Trophoblast cell (in vitro differentiated cells and primary cell): ENCODE data around the gene MME.

Experiments used
- DNase-seq, 2 donors: peaks; one replicate each; pipeline ENCODE4 v3.0.0-alpha.2; 2016
- H2AFZ ChIP-seq: 2 replicates; pipeline ENCODE4 v1.6.1; 2013; ENCODE audit warnings: low read length, moderate library complexity, mild to moderate bottlenecking; ENCODE audit not compliant: insufficient read depth, poor library complexity
- H2AK5ac ChIP-seq: 2 replicates; pipeline ENCODE4 v1.6.1; 2013; ENCODE audit warnings: mild to moderate bottlenecking, low read length
- H2BK120ac ChIP-seq: 2 replicates; pipeline ENCODE4 v1.6.1; 2013; ENCODE audit warnings: low read length, mild to moderate bottlenecking, moderate library complexity; ENCODE audit not compliant: insufficient read depth, poor library complexity
- H2BK12ac ChIP-seq: 2 replicates; pipeline ENCODE4 v1.6.1; 2013; ENCODE audit warnings: mild to moderate bottlenecking, low read length, moderate library complexity
- H2BK5ac ChIP-seq: 2 replicates; pipeline ENCODE4 v1.6.1; 2013; ENCODE audit warnings: low read length, low read depth, moderate library complexity, mild to moderate bottlenecking; ENCODE audit not compliant: poor library complexity
- H3K14ac ChIP-seq: 2 replicates; pipeline ENCODE4 v1.6.1; 2013; ENCODE audit warnings: mild to moderate bottlenecking, low read length
- H3K18ac ChIP-seq: 2 replicates; pipeline ENCODE4 v1.6.1; 2013; ENCODE audit warnings: mild to moderate bottlenecking, low read length
- H3K23ac ChIP-seq: 2 replicates; pipeline ENCODE4 v1.6.1; 2013; ENCODE audit warnings: low read length
- H3K27ac ChIP-seq: 2 replicates; pipeline ENCODE4 v1.5.1; 2013; ENCODE audit warnings: low read depth, mild to moderate bottlenecking, inconsistent platforms, low read length, moderate library complexity
- H3K27me3 ChIP-seq: 2 replicates; pipeline ENCODE4 v1.6.1; 2013; ENCODE audit warnings: inconsistent platforms, mild to moderate bottlenecking, low read length, moderate library complexity; ENCODE audit not compliant: insufficient read depth
- H3K36me3 ChIP-seq, 2 experiments: 1 replicate in 1 of 2; 2 replicates in 1 of 2; pipeline ENCODE4 v1.6.1; 2013; ENCODE audit warnings: low read length in 2 of 2, mild to moderate bottlenecking in 2 of 2, moderate library complexity in 1 of 2; ENCODE audit not compliant: insufficient read depth in 2 of 2, control insufficient read depth in 1 of 2
- H3K4ac ChIP-seq: 2 replicates; pipeline ENCODE4 v1.6.1; 2013; ENCODE audit warnings: low read depth, mild to moderate bottlenecking, low read length, moderate library complexity
- H3K4me1 ChIP-seq, 2 experiments: 1 replicate in 1 of 2; 2 replicates in 1 of 2; pipeline ENCODE4 v1.6.1; 2013; ENCODE audit warnings: low read length in 2 of 2, mild to moderate bottlenecking in 2 of 2, moderate library complexity in 1 of 2; ENCODE audit not compliant: insufficient read depth in 2 of 2, control insufficient read depth in 1 of 2
- H3K4me2 ChIP-seq: 2 replicates; pipeline ENCODE4 v1.6.1; 2013; ENCODE audit warnings: inconsistent platforms, mild to moderate bottlenecking, low read length, moderate library complexity
- H3K4me3 ChIP-seq: 2 replicates; pipeline ENCODE4 v1.5.1; 2013; ENCODE audit warnings: mild to moderate bottlenecking, low read depth, low read length, inconsistent platforms
- H3K79me1 ChIP-seq: one replicate; pipeline ENCODE4 v1.6.1; 2013; ENCODE audit warnings: low read length
- H3K79me2 ChIP-seq: 2 replicates; pipeline ENCODE4 v1.6.1; 2013; ENCODE audit warnings: low read length, mild to moderate bottlenecking; ENCODE audit not compliant: control insufficient read depth, insufficient read depth, poor library complexity
- H3K9ac ChIP-seq: 2 replicates; pipeline ENCODE4 v1.6.1; 2013; ENCODE audit warnings: mild to moderate bottlenecking, low read length
- H3K9me3 ChIP-seq: 2 replicates; pipeline ENCODE4 v1.6.1; 2013; ENCODE audit warnings: low read depth, mild to moderate bottlenecking, control low read depth, inconsistent platforms, low read length; ENCODE audit not compliant: insufficient read depth
- H4K12ac ChIP-seq: 2 replicates; pipeline ENCODE4 v1.6.1; 2013; ENCODE audit warnings: low read depth, mild to moderate bottlenecking, low read length, moderate library complexity
- H4K8ac ChIP-seq: 2 replicates; pipeline ENCODE4 v1.6.1; 2013; ENCODE audit warnings: low read depth, mild to moderate bottlenecking, low read length, moderate library complexity
- H4K91ac ChIP-seq: one replicate; pipeline ENCODE4 v1.6.1; 2013; ENCODE audit warnings: low read depth, mild to moderate bottlenecking, low read length, moderate library complexity
- WGBS: extraction: QIAGEN DNeasy Blood & Tissue Kit; methylation state at CpG from one replicate; pipeline ENCODE4 v1.1.7; 2013; ENCODE audit warnings: missing lambda C conversion rate; ENCODE audit not compliant: insufficient read length, insufficient coverage; ENCODE audit errors: extremely low coverage; 5-methylcytosine and 5-hydroxymethylcytosine counted together

The MME gene

GRCh38 chr3:155047672-155048071 is 32.4 kb upstream of the MME start:
- no peak overlapping the region for H3K27ac ChIP-seq
- H3K27me3 ChIP-seq, result no peaks in the 10 kb centered on the region
- peaks cover 2% of the 10 kb centered on the region in 2 experiments for H3K36me3 ChIP-seq
- no peak overlapping the region for H3K14ac ChIP-seq
- H4K8ac ChIP-seq, result no peak overlapping the region
- H4K91ac ChIP-seq, result no peak overlapping the region
- no peaks in the 10 kb centered on the region for H3K79me2 ChIP-seq
- no peak overlapping the region for H2BK120ac ChIP-seq
- H3K4me3 ChIP-seq, result no peak overlapping the region
- H3K18ac ChIP-seq, result no peak overlapping the region
- WGBS, result no CpG with 5 or more reads among the region's 3 CpGs
- no peak overlapping the region for H2BK5ac ChIP-seq
- H3K4me1 ChIP-seq, result no peaks in the 10 kb centered on the region
- peaks cover 7% of the 10 kb centered on the region for H3K9me3 ChIP-seq
- no peak overlapping the region for H4K12ac ChIP-seq
- H2BK12ac ChIP-seq, result no peak overlapping the region
- no peaks in the 10 kb centered on the region for H3K79me1 ChIP-seq
- no peak overlapping the region for H2AK5ac ChIP-seq
- H3K9ac ChIP-seq, result no peak overlapping the region
- H3K23ac ChIP-seq, result no peak overlapping the region
- no peak overlapping the region for H3K4me2 ChIP-seq
- no peak for DNase-seq
- no peak overlapping the region for H3K4ac ChIP-seq
- no peak overlapping the region for H2AFZ ChIP-seq

GRCh38 chr3:155049959-155050358 is 30.2 kb upstream of the MME start:
- Histone ChIP-seq H3K27ac (no peak overlapping the region), H3K14ac (no peak overlapping the region), H4K8ac (no peak overlapping the region), H4K12ac (no peak overlapping the region), H3K9ac (no peak overlapping the region), H3K79me1 (no peaks in the 10 kb centered on the region), H2BK5ac (no peak overlapping the region), H2AFZ (no peak overlapping the region), H3K4me1 (no peaks in the 10 kb centered on the region), H2AK5ac (no peak overlapping the region), H3K79me2 (no peaks in the 10 kb centered on the region), H3K18ac (no peak overlapping the region), H3K36me3 (peaks cover 2% of the 10 kb centered on the region in 2 experiments), H3K9me3 (peaks cover 7% of the 10 kb centered on the region), H3K4me2 (no peak overlapping the region), H3K4ac (no peak overlapping the region), H2BK12ac (no peak overlapping the region), H3K23ac (no peak overlapping the region), H2BK120ac (no peak overlapping the region), H3K4me3 (no peak overlapping the region), H4K91ac (no peak overlapping the region), H3K27me3 (no peaks in the 10 kb centered on the region)
- no CpG with 5 or more reads among the region's 4 CpGs for WGBS
- DNase-seq, result no peak

- Histone ChIP-seq H3K4me2 (no peak overlapping the region), H4K8ac (no peak overlapping the region), H2BK12ac (no peak overlapping the region), H3K4ac (no peak overlapping the region), H3K18ac (no peak overlapping the region), H2BK120ac (no peak overlapping the region), H3K79me1 (no peaks in the 10 kb centered on the region), H3K36me3 (peaks cover 2% of the 10 kb centered on the region in 2 experiments), H3K27me3 (no peaks in the 10 kb centered on the region), H3K9ac (no peak overlapping the region), H3K9me3 (peaks cover 7% of the 10 kb centered on the region), H3K14ac (no peak overlapping the region), H3K4me1 (no peaks in the 10 kb centered on the region), H3K4me3 (no peak overlapping the region), H4K91ac (no peak overlapping the region), H2AFZ (no peak overlapping the region), H3K79me2 (no peaks in the 10 kb centered on the region), H3K27ac (no peak overlapping the region), H3K23ac (no peak overlapping the region), H2BK5ac (no peak overlapping the region), H4K12ac (no peak overlapping the region), H2AK5ac (no peak overlapping the region)
- no peak for DNase-seq
- no CpG with 5 or more reads among the region's 2 CpGs for WGBS
Measured at GRCh38 chr3:155052470-155052869, 27.6 kb upstream of the MME start.

GRCh38 chr3:155053756-155054155 is 26.4 kb upstream of the MME start:
- H4K91ac ChIP-seq, result no peak overlapping the region
- H3K79me2 ChIP-seq, result no peaks in the 10 kb centered on the region
- no peak overlapping the region for H3K18ac ChIP-seq
- no peak overlapping the region for H2BK120ac ChIP-seq
- H3K9me3 ChIP-seq, result peaks cover 7% of the 10 kb centered on the region
- H3K4me3 ChIP-seq, result no peak overlapping the region
- no peak overlapping the region for H3K4ac ChIP-seq
- H4K8ac ChIP-seq, result no peak overlapping the region
- H3K27ac ChIP-seq, result no peak overlapping the region
- no peak overlapping the region for H3K14ac ChIP-seq
- no peak overlapping the region for H4K12ac ChIP-seq
- no peak overlapping the region for H3K23ac ChIP-seq
- H3K9ac ChIP-seq, result no peak overlapping the region
- H3K4me2 ChIP-seq, result no peak overlapping the region
- H3K79me1 ChIP-seq, result no peaks in the 10 kb centered on the region
- H3K36me3 ChIP-seq, result peaks cover 2% of the 10 kb centered on the region in 2 experiments
- H2BK5ac ChIP-seq, result no peak overlapping the region
- no peak for DNase-seq
- no peak overlapping the region for H2BK12ac ChIP-seq
- WGBS, result no CpG with 5 or more reads among the region's 1 CpG
- H2AFZ ChIP-seq, result no peak overlapping the region
- no peaks in the 10 kb centered on the region for H3K27me3 ChIP-seq
- no peak overlapping the region for H2AK5ac ChIP-seq
- H3K4me1 ChIP-seq, result no peaks in the 10 kb centered on the region
